Measurements from ENCODE around the gene SMAD3. TPM values are rescaled to one million over a fixed set of nuclear protein-coding genes. Genes with fewer than 3 reads are reported as not detected.

SMAD3 gene
- total and polyA plus RNA-seq, 4 donors, result 4.0 to 12.2 (median 5.5) TPM

DNA sequence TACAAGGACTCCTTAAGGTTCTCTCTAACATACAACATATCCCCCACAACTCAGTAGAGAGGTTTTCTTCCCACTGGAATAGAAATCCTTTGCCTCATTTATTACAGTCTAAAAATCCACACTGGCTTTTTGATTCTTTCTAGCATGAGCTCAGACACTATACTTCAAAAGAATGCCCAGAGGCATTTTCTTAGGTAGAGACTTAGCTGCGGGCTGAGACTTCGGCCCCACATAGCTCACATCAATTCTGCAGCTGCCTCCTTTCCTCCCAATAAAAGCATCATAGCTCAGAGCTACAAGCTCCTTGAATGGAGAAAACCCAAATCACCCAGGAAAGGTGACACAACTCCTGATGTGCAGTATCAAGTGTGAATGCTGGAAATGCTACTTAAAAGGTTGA, 136.7 kb downstream of the SMAD3 start:
- no peaks in the 10 kb centered on the region for H3K4me1 ChIP-seq (ENCODE audit: control insufficient read depth in 4 of 4, insufficient read depth in 4 of 4, low read length in 3 of 4)
- WGBS, result 97% methylated on average over 2 of the region's 2 CpGs
- no peaks in the 10 kb centered on the region for H3K27me3 ChIP-seq (ENCODE audit: control insufficient read depth in 4 of 4, insufficient read depth in 4 of 4, low read length in 3 of 4)
- H3K9ac ChIP-seq (ENCODE audit: low read depth in 1 of 2, low read length in 2 of 2), result no peak overlapping the region
- TF ChIP-seq, protein P1, sequence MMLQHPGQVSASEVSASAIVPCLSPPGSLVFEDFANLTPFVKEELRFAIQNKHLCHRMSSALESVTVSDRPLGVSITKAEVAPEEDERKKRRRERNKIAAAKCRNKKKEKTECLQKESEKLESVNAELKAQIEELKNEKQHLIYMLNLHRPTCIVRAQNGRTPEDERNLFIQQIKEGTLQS (IDR thresholded peaks at IDR 0.05), result no peak
- no peak for TF ChIP-seq EGR1 (IDR thresholded peaks at IDR 0.05; ENCODE audit: low read depth in 2 of 2)
- no peak for TF ChIP-seq RAD21 (IDR thresholded peaks at IDR 0.05)
- no peak for TF ChIP-seq SP1 (IDR thresholded peaks at IDR 0.05)
- no peak for TF ChIP-seq FOXA2 (IDR thresholded peaks at IDR 0.05)
- TF ChIP-seq GABPA (IDR thresholded peaks at IDR 0.05 in 1 of 2, conservative IDR thresholded peaks at IDR 0.05 in 1 of 2), result no peak
- TF ChIP-seq, protein P2, sequence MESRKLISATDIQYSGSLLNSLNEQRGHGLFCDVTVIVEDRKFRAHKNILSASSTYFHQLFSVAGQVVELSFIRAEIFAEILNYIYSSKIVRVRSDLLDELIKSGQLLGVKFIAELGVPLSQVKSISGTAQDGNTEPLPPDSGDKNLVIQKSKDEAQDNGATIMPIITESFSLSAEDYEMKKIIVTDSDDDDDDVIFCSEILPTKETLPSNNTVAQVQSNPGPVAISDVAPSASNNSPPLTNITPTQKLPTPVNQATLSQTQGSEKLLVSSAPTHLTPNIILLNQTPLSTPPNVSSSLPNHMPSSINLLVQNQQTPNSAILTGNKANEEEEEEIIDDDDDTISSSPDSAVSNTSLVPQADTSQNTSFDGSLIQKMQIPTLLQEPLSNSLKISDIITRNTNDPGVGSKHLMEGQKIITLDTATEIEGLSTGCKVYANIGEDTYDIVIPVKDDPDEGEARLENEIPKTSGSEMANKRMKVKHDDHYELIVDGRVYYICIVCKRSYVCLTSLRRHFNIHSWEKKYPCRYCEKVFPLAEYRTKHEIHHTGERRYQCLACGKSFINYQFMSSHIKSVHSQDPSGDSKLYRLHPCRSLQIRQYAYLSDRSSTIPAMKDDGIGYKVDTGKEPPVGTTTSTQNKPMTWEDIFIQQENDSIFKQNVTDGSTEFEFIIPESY (IDR thresholded peaks at IDR 0.05), result no peak
- TF ChIP-seq HNF4A (conservative IDR thresholded peaks at IDR 0.05), result no peak
- TF ChIP-seq, protein P3, sequence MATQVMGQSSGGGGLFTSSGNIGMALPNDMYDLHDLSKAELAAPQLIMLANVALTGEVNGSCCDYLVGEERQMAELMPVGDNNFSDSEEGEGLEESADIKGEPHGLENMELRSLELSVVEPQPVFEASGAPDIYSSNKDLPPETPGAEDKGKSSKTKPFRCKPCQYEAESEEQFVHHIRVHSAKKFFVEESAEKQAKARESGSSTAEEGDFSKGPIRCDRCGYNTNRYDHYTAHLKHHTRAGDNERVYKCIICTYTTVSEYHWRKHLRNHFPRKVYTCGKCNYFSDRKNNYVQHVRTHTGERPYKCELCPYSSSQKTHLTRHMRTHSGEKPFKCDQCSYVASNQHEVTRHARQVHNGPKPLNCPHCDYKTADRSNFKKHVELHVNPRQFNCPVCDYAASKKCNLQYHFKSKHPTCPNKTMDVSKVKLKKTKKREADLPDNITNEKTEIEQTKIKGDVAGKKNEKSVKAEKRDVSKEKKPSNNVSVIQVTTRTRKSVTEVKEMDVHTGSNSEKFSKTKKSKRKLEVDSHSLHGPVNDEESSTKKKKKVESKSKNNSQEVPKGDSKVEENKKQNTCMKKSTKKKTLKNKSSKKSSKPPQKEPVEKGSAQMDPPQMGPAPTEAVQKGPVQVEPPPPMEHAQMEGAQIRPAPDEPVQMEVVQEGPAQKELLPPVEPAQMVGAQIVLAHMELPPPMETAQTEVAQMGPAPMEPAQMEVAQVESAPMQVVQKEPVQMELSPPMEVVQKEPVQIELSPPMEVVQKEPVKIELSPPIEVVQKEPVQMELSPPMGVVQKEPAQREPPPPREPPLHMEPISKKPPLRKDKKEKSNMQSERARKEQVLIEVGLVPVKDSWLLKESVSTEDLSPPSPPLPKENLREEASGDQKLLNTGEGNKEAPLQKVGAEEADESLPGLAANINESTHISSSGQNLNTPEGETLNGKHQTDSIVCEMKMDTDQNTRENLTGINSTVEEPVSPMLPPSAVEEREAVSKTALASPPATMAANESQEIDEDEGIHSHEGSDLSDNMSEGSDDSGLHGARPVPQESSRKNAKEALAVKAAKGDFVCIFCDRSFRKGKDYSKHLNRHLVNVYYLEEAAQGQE (IDR thresholded peaks at IDR 0.05), result no peak
- no peak for TF ChIP-seq RXRA (IDR thresholded peaks at IDR 0.05)
- TF ChIP-seq TAF1 (conservative IDR thresholded peaks at IDR 0.05), result no peak
- H3K36me3 ChIP-seq (ENCODE audit: control insufficient read depth in 4 of 4, insufficient read depth in 3 of 4, low read depth in 1 of 4, low read length in 3 of 4), result peaks cover 2 to 11% (median 6%) of the 10 kb centered on the region in 4 donors
- H3K4me3 ChIP-seq (ENCODE audit: low read depth in 1 of 3, low read length in 3 of 3), result no peak overlapping the region
- H3K9me3 ChIP-seq (ENCODE audit: control insufficient read depth in 4 of 4, low read length in 3 of 4), result no peaks in the 10 kb centered on the region
- DNase-seq (ENCODE audit: low spot score), result no peak
- H3K27ac ChIP-seq (ENCODE audit: low read depth in 1 of 2, low read length in 2 of 2), result no peak overlapping the region

DNA sequence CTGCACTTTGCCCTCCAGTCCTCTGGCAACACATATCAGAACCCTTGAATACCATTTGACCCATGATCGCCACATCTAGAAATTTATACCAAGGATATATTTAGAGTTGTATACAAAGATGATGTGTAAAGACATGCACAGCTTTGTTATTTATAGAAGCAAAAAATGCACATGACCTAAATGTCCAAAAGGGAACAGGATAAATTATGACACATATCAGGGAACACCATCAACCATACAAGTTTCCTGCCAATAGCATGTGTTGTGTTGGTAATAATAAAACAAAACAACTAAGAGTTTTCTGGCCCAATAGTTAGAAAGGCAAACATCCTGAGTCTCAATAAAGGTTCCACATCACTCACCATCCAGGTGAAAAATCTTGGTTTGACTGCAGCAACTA, 137.6 kb downstream of the SMAD3 start:
- Histone ChIP-seq H3K27ac (ENCODE audit: low read depth in 1 of 2, low read length in 2 of 2) (no peak overlapping the region), H3K4me3 (ENCODE audit: low read depth in 1 of 3, low read length in 3 of 3) (no peak overlapping the region), H3K4me1 (ENCODE audit: control insufficient read depth in 4 of 4, insufficient read depth in 4 of 4, low read length in 3 of 4) (no peaks in the 10 kb centered on the region), H3K36me3 (ENCODE audit: control insufficient read depth in 4 of 4, insufficient read depth in 3 of 4, low read depth in 1 of 4, low read length in 3 of 4) (peaks cover 2 to 11% (median 6%) of the 10 kb centered on the region in 4 donors), H3K9me3 (ENCODE audit: control insufficient read depth in 4 of 4, low read length in 3 of 4) (no peaks in the 10 kb centered on the region), H3K27me3 (ENCODE audit: control insufficient read depth in 4 of 4, insufficient read depth in 4 of 4, low read length in 3 of 4) (no peaks in the 10 kb centered on the region), H3K9ac (ENCODE audit: low read depth in 1 of 2, low read length in 2 of 2) (no peak overlapping the region)
- DNase-seq (ENCODE audit: low spot score), result no peak
- TF ChIP-seq EGR1 (IDR thresholded peaks at IDR 0.05; ENCODE audit: low read depth in 2 of 2) (no peak), HNF4A (conservative IDR thresholded peaks at IDR 0.05) (no peak), FOXA2 (IDR thresholded peaks at IDR 0.05) (no peak), NR2F2 (IDR thresholded peaks at IDR 0.05) (no peak), HNF4G (IDR thresholded peaks at IDR 0.05) (no peak), JUND (IDR thresholded peaks at IDR 0.05) (no peak), TAF1 (conservative IDR thresholded peaks at IDR 0.05) (no peak), GABPA (IDR thresholded peaks at IDR 0.05 in 1 of 2, conservative IDR thresholded peaks at IDR 0.05 in 1 of 2) (no peak), RXRA (IDR thresholded peaks at IDR 0.05) (no peak), RAD21 (IDR thresholded peaks at IDR 0.05) (no peak), FOXA1 (IDR thresholded peaks at IDR 0.05) (no peak)
- TF ChIP-seq, protein P4, sequence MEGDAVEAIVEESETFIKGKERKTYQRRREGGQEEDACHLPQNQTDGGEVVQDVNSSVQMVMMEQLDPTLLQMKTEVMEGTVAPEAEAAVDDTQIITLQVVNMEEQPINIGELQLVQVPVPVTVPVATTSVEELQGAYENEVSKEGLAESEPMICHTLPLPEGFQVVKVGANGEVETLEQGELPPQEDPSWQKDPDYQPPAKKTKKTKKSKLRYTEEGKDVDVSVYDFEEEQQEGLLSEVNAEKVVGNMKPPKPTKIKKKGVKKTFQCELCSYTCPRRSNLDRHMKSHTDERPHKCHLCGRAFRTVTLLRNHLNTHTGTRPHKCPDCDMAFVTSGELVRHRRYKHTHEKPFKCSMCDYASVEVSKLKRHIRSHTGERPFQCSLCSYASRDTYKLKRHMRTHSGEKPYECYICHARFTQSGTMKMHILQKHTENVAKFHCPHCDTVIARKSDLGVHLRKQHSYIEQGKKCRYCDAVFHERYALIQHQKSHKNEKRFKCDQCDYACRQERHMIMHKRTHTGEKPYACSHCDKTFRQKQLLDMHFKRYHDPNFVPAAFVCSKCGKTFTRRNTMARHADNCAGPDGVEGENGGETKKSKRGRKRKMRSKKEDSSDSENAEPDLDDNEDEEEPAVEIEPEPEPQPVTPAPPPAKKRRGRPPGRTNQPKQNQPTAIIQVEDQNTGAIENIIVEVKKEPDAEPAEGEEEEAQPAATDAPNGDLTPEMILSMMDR (IDR thresholded peaks at IDR 0.05; ENCODE audit: low read depth, low read length, missing input control), result no peak
- TF ChIP-seq, protein P3 (IDR thresholded peaks at IDR 0.05), result no peak
- TF ChIP-seq, protein P1 (IDR thresholded peaks at IDR 0.05), result no peak
- TF ChIP-seq, protein P5, sequence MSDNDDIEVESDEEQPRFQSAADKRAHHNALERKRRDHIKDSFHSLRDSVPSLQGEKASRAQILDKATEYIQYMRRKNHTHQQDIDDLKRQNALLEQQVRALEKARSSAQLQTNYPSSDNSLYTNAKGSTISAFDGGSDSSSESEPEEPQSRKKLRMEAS (IDR thresholded peaks at IDR 0.05), result no peak
- TF ChIP-seq, protein P2 (IDR thresholded peaks at IDR 0.05), result no peak
- 95% methylated on average over 1 of the region's 1 CpG for WGBS

Data from liver (tissue), 9 donors.